Activated naive CD8-positive, alpha-beta T cell treated with anti-CD3 and anti-CD28 coated beads, Interleukin-2, amount 10 ng/mL, durations not matched to agents 7 days and 5 days (primary cell): ENCODE results near the gene USP46. TPM values are rescaled to one million over a fixed set of nuclear protein-coding genes. Genes with fewer than 3 reads are reported as not detected.

Experiments used
- ATAC-seq: fragments of 150-1000 bp; cut with Tn5 transposase; one replicate; pipeline ENCODE4 v1.10.0; 2021; ENCODE audit warnings: low read depth, moderate library complexity
- POLR2A ChIA-PET: fragments of 350-600 bp; sonication (Branson Sonifier 250); formaldehyde crosslinking; loops from one replicate; lab custom pipeline; 2021; ENCODE audit warnings: antibody characterized with exemption; lab: Charles Lee
- DNase-seq: peaks from one replicate; pipeline ENCODE4 v3.0.0; 2021
- H3K27ac Mint-ChIP-seq: one replicate; pipeline ENCODE4 v1.8.0; 2022; ENCODE audit warnings: mild to moderate bottlenecking, mixed read lengths
- H3K27me3 Mint-ChIP-seq: one replicate; pipeline ENCODE4 v1.8.0; 2022; ENCODE audit warnings: mild to moderate bottlenecking, moderate library complexity, mixed read lengths
- H3K36me3 Mint-ChIP-seq: one replicate; pipeline ENCODE4 v1.8.0; 2021; ENCODE audit warnings: mild to moderate bottlenecking, mixed read lengths
- H3K4me1 Mint-ChIP-seq: one replicate; pipeline ENCODE4 v1.8.0; 2021; ENCODE audit warnings: mixed read lengths
- H3K4me3 Mint-ChIP-seq: one replicate; pipeline ENCODE4 v1.8.0; 2022; ENCODE audit warnings: mild to moderate bottlenecking, moderate library complexity, mixed read lengths
- H3K9me3 Mint-ChIP-seq: one replicate; pipeline ENCODE4 v1.8.0; 2021; ENCODE audit warnings: mixed read lengths
- total RNA-seq, 2 experiments: library from RNA; stranded (reverse); gene quantifications; one replicate each; pipeline ENCODE4 v1.2.3, GENCODE V29; 2021

USP46 gene
- total RNA-seq, 2 experiments from 2014 or later: 8.3 to 9.1 TPM

DNA sequence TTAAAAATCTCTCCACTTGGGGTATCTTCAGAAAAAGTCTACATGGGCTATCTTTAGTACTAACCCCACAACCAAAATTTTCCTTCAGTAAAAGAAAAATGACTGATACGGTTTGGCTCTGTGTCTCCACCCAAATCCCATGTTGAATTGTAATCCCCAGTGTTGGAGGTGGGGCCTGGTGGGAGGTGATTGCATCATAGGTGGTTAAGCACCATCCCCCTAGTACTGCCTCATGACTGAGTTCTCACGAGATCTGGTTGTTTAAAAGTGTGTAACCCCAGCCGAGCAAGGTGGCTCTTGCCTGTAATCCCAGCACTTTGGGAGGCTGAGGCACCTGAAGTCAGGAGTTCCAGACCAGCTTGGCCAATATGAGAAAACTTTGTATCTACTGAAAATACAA lies 66.8 kb downstream of the USP46 start:
- no peak overlapping the region for H3K27ac Mint-ChIP-seq
- no peaks in the 10 kb centered on the region for H3K9me3 Mint-ChIP-seq
- H3K27me3 Mint-ChIP-seq: no peaks in the 10 kb centered on the region
- ATAC-seq (no peak), DNase-seq (no peak)
- peaks cover 11% of the 10 kb centered on the region for H3K4me1 Mint-ChIP-seq
- H3K4me3 Mint-ChIP-seq: no peak overlapping the region
- POLR2A ChIA-PET: no interaction called here
- H3K36me3 Mint-ChIP-seq: peaks cover 4% of the 10 kb centered on the region

DNA sequence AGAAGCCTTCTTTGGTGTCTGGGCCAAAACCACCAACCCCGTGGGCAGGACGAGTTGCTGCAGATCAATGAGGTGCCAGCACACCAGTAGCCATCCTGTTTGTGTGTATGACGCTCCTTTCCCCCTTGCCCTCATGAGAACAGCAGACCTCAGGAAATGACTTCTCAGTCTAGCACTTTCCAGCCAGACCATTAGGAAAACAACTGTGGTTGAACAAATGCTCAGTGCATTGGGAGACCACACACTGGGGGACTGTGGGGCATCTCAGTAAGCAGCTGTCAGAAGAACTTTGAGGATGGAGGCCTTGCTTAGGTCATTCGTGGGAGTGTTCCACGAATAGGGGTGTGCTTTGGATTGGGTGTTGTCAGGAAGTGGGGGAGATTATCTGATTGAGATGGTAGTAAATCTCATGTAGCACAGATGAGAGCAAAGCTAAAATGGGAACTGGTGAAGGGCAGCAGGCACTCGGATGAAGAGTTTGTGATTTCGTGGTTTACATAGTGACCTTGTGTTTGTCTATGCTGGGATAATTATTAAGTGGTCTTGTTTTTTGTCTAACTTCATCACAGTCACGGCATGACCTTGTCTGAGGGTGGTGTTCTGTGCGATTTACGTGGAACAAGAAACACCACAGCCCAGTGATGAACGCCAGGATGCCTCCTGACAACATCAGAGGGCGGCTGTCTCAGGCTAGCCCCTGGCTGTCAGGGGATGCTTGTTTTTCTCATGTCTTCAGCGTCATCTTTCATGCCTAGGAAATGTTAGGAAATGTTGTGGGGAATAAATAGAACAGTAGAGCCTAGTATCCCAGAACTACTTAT lies 70.1 kb downstream of the USP46 start:
- DNase-seq: no peak
- Mint-ChIP-seq H3K9me3 (no peaks in the 10 kb centered on the region), H3K27me3 (peaks cover 10% of the 10 kb centered on the region), H3K27ac (peak overlapping the region; percentile 5), H3K4me3 (no peak overlapping the region), H3K36me3 (no peaks in the 10 kb centered on the region), H3K4me1 (peaks cover 11% of the 10 kb centered on the region)
- POLR2A ChIA-PET: no interaction called here
- peak; percentile 74 for ATAC-seq

GRCh38 chr4:52588097-52588496 lies 71.0 kb downstream of the USP46 start:
- Mint-ChIP-seq H3K27ac (no peak overlapping the region), H3K4me3 (no peak overlapping the region), H3K4me1 (peaks cover 11% of the 10 kb centered on the region), H3K36me3 (no peaks in the 10 kb centered on the region), H3K27me3 (peaks cover 10% of the 10 kb centered on the region), H3K9me3 (no peaks in the 10 kb centered on the region)
- DNase-seq (no peak), ATAC-seq (no peak)
- POLR2A ChIA-PET: no interaction called here

- Mint-ChIP-seq H3K27ac (no peak overlapping the region), H3K4me1 (peaks cover 11% of the 10 kb centered on the region), H3K4me3 (no peak overlapping the region), H3K9me3 (no peaks in the 10 kb centered on the region), H3K27me3 (peaks cover 10% of the 10 kb centered on the region), H3K36me3 (no peaks in the 10 kb centered on the region)
- POLR2A ChIA-PET: no interaction called here
- DNase-seq (no peak), ATAC-seq (no peak)
These were observed 73.0 kb downstream of the USP46 start for GRCh38 chr4:52586069-52586468.

- no peak for ATAC-seq
- Mint-ChIP-seq H3K4me1 (peaks cover 11% of the 10 kb centered on the region), H3K4me3 (no peak overlapping the region), H3K27ac (no peak overlapping the region), H3K9me3 (no peaks in the 10 kb centered on the region), H3K36me3 (no peaks in the 10 kb centered on the region), H3K27me3 (peaks cover 10% of the 10 kb centered on the region)
- no peak for DNase-seq
- POLR2A ChIA-PET: no interaction called here
These were observed 73.7 kb downstream of the USP46 start for GRCh38 chr4:52585379-52585778.

DNA sequence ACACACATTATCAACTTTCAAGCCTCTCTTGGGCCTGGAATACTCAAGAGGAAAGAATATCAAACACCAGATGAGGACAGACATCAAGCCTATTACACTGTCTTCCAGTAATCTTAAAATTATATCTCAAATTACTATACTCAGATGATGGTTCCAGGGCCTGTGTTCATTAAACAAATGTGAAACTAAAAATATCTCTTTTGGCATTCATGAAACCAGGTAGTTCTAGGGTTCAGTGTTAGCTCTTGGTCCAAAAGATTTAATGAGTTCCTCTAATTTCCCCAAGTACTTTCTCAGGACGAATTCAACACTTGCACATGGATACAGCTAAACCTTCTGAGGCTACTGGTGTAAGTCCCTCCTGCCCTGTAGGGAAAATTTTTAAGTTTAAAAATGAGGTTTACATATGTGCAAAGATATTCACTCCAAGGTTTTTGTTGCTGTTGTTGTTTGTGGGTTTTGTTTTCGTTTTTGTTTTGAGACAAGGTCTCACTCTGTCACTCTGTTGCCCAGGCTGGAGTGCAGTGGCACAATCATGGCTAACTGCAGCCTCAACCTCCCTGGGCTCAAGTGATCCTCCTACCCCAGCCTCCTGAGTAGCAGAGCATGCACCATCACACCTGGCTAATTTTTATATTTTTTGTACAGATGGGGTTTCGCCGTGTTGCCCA lies 79.4 kb downstream of the USP46 start:
- Mint-ChIP-seq H3K4me3 (no peak overlapping the region), H3K27me3 (peaks cover 10% of the 10 kb centered on the region), H3K36me3 (no peaks in the 10 kb centered on the region), H3K4me1 (no peaks in the 10 kb centered on the region), H3K9me3 (no peaks in the 10 kb centered on the region), H3K27ac (no peak overlapping the region)
- no peak for DNase-seq
- no peak for ATAC-seq
- POLR2A ChIA-PET: no interaction called here

- ATAC-seq (no peak), DNase-seq (no peak)
- H3K4me1 Mint-ChIP-seq: no peaks in the 10 kb centered on the region
- H3K27ac Mint-ChIP-seq: no peak overlapping the region
- peaks cover 10% of the 10 kb centered on the region for H3K27me3 Mint-ChIP-seq
- no peaks in the 10 kb centered on the region for H3K36me3 Mint-ChIP-seq
- H3K4me3 Mint-ChIP-seq: no peak overlapping the region
- POLR2A ChIA-PET: no interaction called here
- no peaks in the 10 kb centered on the region for H3K9me3 Mint-ChIP-seq
These were observed 80.2 kb downstream of the USP46 start for GRCh38 chr4:52578951-52579350.

GRCh38 chr4:52577624-52577962 lies 81.5 kb downstream of the USP46 start:
- no peak overlapping the region for H3K27ac Mint-ChIP-seq
- H3K4me3 Mint-ChIP-seq: no peak overlapping the region
- H3K4me1 Mint-ChIP-seq: no peaks in the 10 kb centered on the region
- no peaks in the 10 kb centered on the region for H3K9me3 Mint-ChIP-seq
- POLR2A ChIA-PET: interaction anchor here (0.5 kb wide), 1 partner anchor 1329 kb away, joined by 3 read pairs; no protein-coding TSS in a partner anchor
- peaks cover 15% of the 10 kb centered on the region for H3K27me3 Mint-ChIP-seq
- no peak for ATAC-seq
- no peak for DNase-seq
- no peaks in the 10 kb centered on the region for H3K36me3 Mint-ChIP-seq

GRCh38 chr4:52576961-52577623 lies 82.0 kb downstream of the USP46 start:
- H3K4me1 Mint-ChIP-seq: no peaks in the 10 kb centered on the region

GRCh38 chr4:52576326-52576725 lies 82.8 kb downstream of the USP46 start:
- H3K36me3 Mint-ChIP-seq: no peaks in the 10 kb centered on the region

More at GRCh38 chr4:52576961-52577623, 82.0 kb downstream of the USP46 start:
- DNase-seq (no peak), ATAC-seq (no peak)
- H3K27me3 Mint-ChIP-seq: peaks cover 19% of the 10 kb centered on the region
- H3K9me3 Mint-ChIP-seq: no peaks in the 10 kb centered on the region
- POLR2A ChIA-PET: interaction anchor here (0.7 kb wide), 1 partner anchor 12 kb away, joined by 3 read pairs; no protein-coding TSS in a partner anchor
- H3K36me3 Mint-ChIP-seq: no peaks in the 10 kb centered on the region
- no peak overlapping the region for H3K27ac Mint-ChIP-seq
- H3K4me3 Mint-ChIP-seq: no peak overlapping the region

GRCh38 chr4:52575406-52575805 lies 83.7 kb downstream of the USP46 start:
- H3K27me3 Mint-ChIP-seq: peaks cover 21% of the 10 kb centered on the region
- no peak for DNase-seq
- H3K27ac Mint-ChIP-seq: no peak overlapping the region
- no peaks in the 10 kb centered on the region for H3K4me1 Mint-ChIP-seq
- H3K36me3 Mint-ChIP-seq: no peaks in the 10 kb centered on the region
- no peak for ATAC-seq
- no peak overlapping the region for H3K4me3 Mint-ChIP-seq
- POLR2A ChIA-PET: no interaction called here
- H3K9me3 Mint-ChIP-seq: no peaks in the 10 kb centered on the region

More at GRCh38 chr4:52576326-52576725, 82.8 kb downstream of the USP46 start:
- POLR2A ChIA-PET: no interaction called here
- H3K27ac Mint-ChIP-seq: no peak overlapping the region
- peaks cover 21% of the 10 kb centered on the region for H3K27me3 Mint-ChIP-seq
- no peak overlapping the region for H3K4me3 Mint-ChIP-seq
- ATAC-seq (no peak), DNase-seq (no peak)
- H3K9me3 Mint-ChIP-seq: no peaks in the 10 kb centered on the region
- H3K4me1 Mint-ChIP-seq: no peaks in the 10 kb centered on the region

DNA sequence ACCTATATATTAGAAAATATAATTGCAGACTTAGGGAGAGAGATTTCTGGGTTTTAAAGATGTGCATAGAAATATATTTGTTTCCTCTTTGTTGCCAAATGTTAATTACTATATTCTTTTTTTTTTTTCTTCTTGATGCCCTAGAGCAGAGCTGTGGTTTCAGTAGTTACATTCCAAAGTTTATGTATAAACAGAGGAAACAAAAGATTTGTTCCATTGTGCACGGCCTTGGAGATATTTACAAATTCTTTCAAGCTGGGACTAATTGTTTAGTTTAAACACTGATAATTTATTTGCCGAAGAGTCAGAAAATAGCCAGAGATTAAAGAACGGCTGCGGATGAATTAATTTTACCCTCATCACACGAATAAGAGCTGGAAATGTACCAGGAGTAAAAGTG lies 85.1 kb downstream of the USP46 start:
- peaks cover 21% of the 10 kb centered on the region for H3K27me3 Mint-ChIP-seq
- no peaks in the 10 kb centered on the region for H3K9me3 Mint-ChIP-seq
- POLR2A ChIA-PET: no interaction called here
- H3K4me3 Mint-ChIP-seq: no peak overlapping the region
- no peaks in the 10 kb centered on the region for H3K4me1 Mint-ChIP-seq
- no peaks in the 10 kb centered on the region for H3K36me3 Mint-ChIP-seq
- no peak for ATAC-seq
- no peak overlapping the region for H3K27ac Mint-ChIP-seq
- DNase-seq: no peak

DNA sequence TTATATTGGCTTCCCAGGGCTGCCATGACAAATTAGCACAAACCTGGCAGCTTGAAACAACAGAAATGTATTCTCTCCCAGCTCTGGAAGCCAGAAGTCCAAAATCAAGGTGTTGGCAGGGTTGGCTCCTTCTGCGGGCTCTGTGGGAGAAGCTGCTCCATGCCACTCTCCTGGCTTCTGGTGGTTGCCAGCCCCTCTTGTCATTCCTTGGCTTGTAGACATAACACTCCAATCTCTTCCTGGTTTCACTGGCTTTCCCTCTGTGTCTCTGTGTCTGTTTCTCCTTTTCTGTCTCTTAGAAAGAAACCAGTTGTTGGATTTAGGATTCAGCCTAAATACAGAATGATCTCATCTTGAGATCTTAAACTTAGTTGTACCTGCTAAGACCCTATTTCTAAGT lies 85.5 kb downstream of the USP46 start:
- ATAC-seq (no peak), DNase-seq (no peak)
- POLR2A ChIA-PET: no interaction called here
- Mint-ChIP-seq H3K4me1 (no peaks in the 10 kb centered on the region), H3K27me3 (peaks cover 21% of the 10 kb centered on the region), H3K36me3 (no peaks in the 10 kb centered on the region), H3K9me3 (no peaks in the 10 kb centered on the region), H3K4me3 (no peak overlapping the region), H3K27ac (no peak overlapping the region)
